Vagina (tissue), 2 donors: Measurements from ENCODE around the gene IDS.
"Not testable (repeated sequence)": the region's sequence is repeated elsewhere in the genome, so short reads cannot be mapped to it uniquely, and the experiment has no call there.

Experiments used
- CTCF ChIP-seq, 3 experiments: fragments of 450-650 bp in 2 of 3; fragments of 200-600 bp in 1 of 3; sonication (generic) in 1 of 3; IDR thresholded peaks; one replicate each; pipeline ENCODE4 v1.5.1; 2017 to 2019; ENCODE audit warnings: antibody characterized with exemption in 3 of 3, mild to moderate bottlenecking in 2 of 3, moderate library complexity in 2 of 3
- POLR2A ChIP-seq, 2 donors: fragments of 450-650 bp; IDR thresholded peaks; one replicate each; pipeline ENCODE4 v1.6.1; 2017; ENCODE audit warnings: antibody characterized with exemption in 2 of 2, mild to moderate bottlenecking in 2 of 2, moderate library complexity in 2 of 2
- POLR2AphosphoS5 ChIP-seq, 2 donors: sonication (generic); formaldehyde crosslinking; IDR thresholded peaks; one replicate each; pipeline ENCODE4 v1.9.0; 2017; ENCODE audit warnings: antibody characterized with exemption in 2 of 2, mild to moderate bottlenecking in 2 of 2, low read depth in 1 of 2; ENCODE audit not compliant: insufficient read depth in 1 of 2

GRCh38 chrX:149503446-149503845, 1.7 kb downstream of the IDS start:
- not testable (repeated sequence) for TF ChIP-seq CTCF (IDR thresholded peaks at IDR 0.05); POLR2AphosphoS5 (IDR thresholded peaks at IDR 0.05; ENCODE audit: insufficient read depth in 1 of 2, low read depth in 1 of 2); POLR2A (IDR thresholded peaks at IDR 0.05)
